PC-9 (cell line): ENCODE measurements around the gene CCT5. TPM values are rescaled to one million over a fixed set of nuclear protein-coding genes. Genes with fewer than 3 reads are reported as not detected.

Source experiments
- BruUV-seq: library from RNA; stranded (reverse); fragments of 400-500 nt; replicated peaks from 2 replicates; lab custom pipeline; 2021; lab: Mats Ljungman, UMichigan
- CTCF ChIA-PET: fragments of 300-600 bp; sonication (Branson Sonifier 250); formaldehyde crosslinking; loops from one replicate; lab custom pipeline; 2022; ENCODE audit warnings: antibody characterized with exemption; lab: Charles Lee
- POLR2A ChIA-PET: fragments of 300-600 bp; sonication (Branson Sonifier 250); formaldehyde crosslinking; loops from one replicate; lab custom pipeline; 2022; ENCODE audit warnings: antibody characterized with exemption; ENCODE audit not compliant: unreplicated experiment; lab: Charles Lee
- DNase-seq, 2 experiments: peaks; one replicate each; pipeline versions ENCODE4 v3.0.0 to v3.0.0-alpha.2; 2015 to 2022; ENCODE audit warnings: mixed read lengths in 1 of 2
- H2AFZ ChIP-seq: fragments of 200-600 bp; sonication (generic); 2 replicates; pipeline ENCODE4 v1.8.1; 2017; ENCODE audit warnings: antibody characterized with exemption
- H3F3A ChIP-seq: fragments of 200-600 bp; sonication (generic); 2 replicates; pipeline ENCODE4 v1.8.1; 2017; ENCODE audit warnings: antibody characterized with exemption, mild to moderate bottlenecking, low read depth; ENCODE audit not compliant: insufficient read depth
- H3K27ac ChIP-seq: fragments of 200-600 bp; sonication (generic); 2 replicates; pipeline ENCODE4 v1.6.1; 2016; ENCODE audit warnings: mixed run types
- H3K27me3 ChIP-seq: fragments of 200-600 bp; sonication (generic); 2 replicates; pipeline ENCODE4 v1.6.1; 2016; ENCODE audit warnings: low read depth, mixed run types; ENCODE audit not compliant: insufficient read depth
- H3K36me3 ChIP-seq: fragments of 200-600 bp; sonication (generic); 2 replicates; pipeline ENCODE4 v1.6.1; 2016; ENCODE audit warnings: low read depth, mixed run types
- H3K4me1 ChIP-seq: fragments of 200-600 bp; sonication (generic); replicated peaks from 2 replicates; pipeline ENCODE4 v1.6.1; 2016; ENCODE audit warnings: mixed run types; ENCODE audit not compliant: insufficient read depth
- H3K4me2 ChIP-seq: fragments of 200-600 bp; sonication (generic); 2 replicates; pipeline ENCODE4 v1.6.1; 2017; ENCODE audit warnings: mixed run types
- H3K4me3 ChIP-seq: fragments of 200-600 bp; sonication (generic); 2 replicates; pipeline ENCODE4 v1.6.1; 2016; ENCODE audit warnings: mixed run types
- H3K79me2 ChIP-seq: fragments of 200-600 bp; sonication (generic); 2 replicates; pipeline ENCODE4 v1.6.1; 2017; ENCODE audit warnings: low read depth, mixed run types
- H3K9me2 ChIP-seq: fragments of 200-600 bp; sonication (generic); 2 replicates; pipeline ENCODE4 v1.8.1; 2017; ENCODE audit warnings: mild to moderate bottlenecking; ENCODE audit not compliant: insufficient read depth
- H3K9me3 ChIP-seq: fragments of 200-600 bp; sonication (generic); 2 replicates; pipeline ENCODE4 v1.8.1; 2016; ENCODE audit warnings: low read depth; ENCODE audit not compliant: insufficient read depth
- H4K20me1 ChIP-seq: fragments of 200-600 bp; sonication (generic); 2 replicates; pipeline ENCODE4 v1.8.1; 2017; ENCODE audit not compliant: insufficient read depth
- CTCF ChIP-seq: fragments of 200-600 bp; sonication (generic); conservative IDR thresholded peaks from 2 replicates; pipeline ENCODE4 v1.6.1; 2017; ENCODE audit warnings: mixed run types, antibody characterized with exemption, mild to moderate bottlenecking, moderate library complexity
- EZH2 ChIP-seq: fragments of 200-600 bp; sonication (generic); IDR thresholded peaks from 2 replicates; pipeline ENCODE4 v1.8.0; 2017; ENCODE audit warnings: antibody characterized with exemption, low read depth
- intact Hi-C: fragments of 100-400 bp; cut with micrococcal nuclease; formaldehyde crosslinking; loops from one replicate; pipeline ENCODE4 v1.10.0; 2022; ENCODE audit not compliant: unreplicated experiment
- total RNA-seq: library from RNA; stranded (reverse); gene quantifications from 2 replicates; pipeline ENCODE4 v1.2.3, GENCODE V29; 2021

The CCT5 gene
- total RNA-seq, 1 experiment from 2014 or later, result 831 TPM

- no peak overlapping the region; the same call in 1 of the 2 replicates for H2AFZ ChIP-seq
- peaks cover 8% of the 10 kb centered on the region for H3K36me3 ChIP-seq
- H3F3A ChIP-seq, result peaks cover 39% of the 10 kb centered on the region
- H3K9me2 ChIP-seq, result no peaks in the 10 kb centered on the region
- CTCF ChIA-PET, result interaction anchor here (0.8 kb wide), 1 partner anchor 64 kb away, joined by 3 read pairs; the partner anchor contains the start of gene MARCHF6
- H3K27me3 ChIP-seq, result no peaks in the 10 kb centered on the region
- TF ChIP-seq EZH2, result no peak
- no peak; the same call in 1 of the 2 replicates for TF ChIP-seq CTCF
- TSS peak; percentile 78 for BruUV-seq
- peak; percentile 47 to 57 for DNase-seq
- H3K79me2 ChIP-seq, result no peaks in the 10 kb centered on the region
- intact Hi-C loops, result loop anchor here (2.0 kb wide), 1 partner anchor 43 kb away; no protein-coding TSS in a partner anchor
- H3K4me1 ChIP-seq, result peaks cover 26% of the 10 kb centered on the region
- no peaks in the 10 kb centered on the region for H4K20me1 ChIP-seq
- POLR2A ChIA-PET, result interaction anchor here (0.5 to 1.3 kb wide), 4 partner anchors 12 to 178 kb away, joined by 3 to 9 read pairs (median 6); partner anchors contain the start of gene MARCHF6
- H3K4me3 ChIP-seq, result 0 out of 2 replicates have a peak overlapping the region, but pooled peaks have one; percentile 12
- no peaks in the 10 kb centered on the region for H3K9me3 ChIP-seq
- H3K4me2 ChIP-seq, result peak overlapping the region; percentile 65
- peak overlapping the region; percentile 96 for H3K27ac ChIP-seq
Observed at GRCh38 chr5:10289353-10289752, 39.3 kb downstream of the CCT5 start.

GRCh38 chr5:10289991-10290390, 39.9 kb downstream of the CCT5 start:
- DNase-seq, result no peak
- H3K27ac ChIP-seq, result peak overlapping the region; percentile 96
- ChIA-PET CTCF (no interaction called here), POLR2A (interaction anchor here (0.5 to 1.3 kb wide), 2 partner anchors 63 to 177 kb away, joined by 3 to 9 read pairs; partner anchors contain the start of gene MARCHF6)
- no TSS peak for BruUV-seq
- peaks cover 4% of the 10 kb centered on the region; the same call in 1 of the 2 replicates for H3K36me3 ChIP-seq
- H3K9me2 ChIP-seq, result no peaks in the 10 kb centered on the region
- TF ChIP-seq CTCF (no peak), EZH2 (no peak)
- H3K27me3 ChIP-seq, result no peaks in the 10 kb centered on the region
- H4K20me1 ChIP-seq, result no peaks in the 10 kb centered on the region
- H2AFZ ChIP-seq, result no peak overlapping the region
- no peak overlapping the region for H3K4me3 ChIP-seq
- H3K4me1 ChIP-seq, result peaks cover 26% of the 10 kb centered on the region
- no peak overlapping the region for H3K4me2 ChIP-seq
- no peaks in the 10 kb centered on the region for H3K79me2 ChIP-seq
- H3F3A ChIP-seq, result peaks cover 34% of the 10 kb centered on the region
- H3K9me3 ChIP-seq, result no peaks in the 10 kb centered on the region
- intact Hi-C loops, result loop anchor here (2.0 kb wide), 1 partner anchor 43 kb away; no protein-coding TSS in a partner anchor

- intact Hi-C loops, result no loop called here
- no peak for TF ChIP-seq CTCF
- no peak for TF ChIP-seq EZH2
- CTCF ChIA-PET, result interaction anchor here (0.6 kb wide), 1 partner anchor 14 kb away, joined by 5 read pairs; no protein-coding TSS in a partner anchor
- peaks cover 26% of the 10 kb centered on the region for H3K4me1 ChIP-seq
- H3K79me2 ChIP-seq, result no peaks in the 10 kb centered on the region
- no TSS peak for BruUV-seq
- no peak overlapping the region for H3K4me3 ChIP-seq
- H2AFZ ChIP-seq, result no peak overlapping the region
- no peaks in the 10 kb centered on the region for H3K9me3 ChIP-seq
- POLR2A ChIA-PET, result interaction anchor here (0.5 to 1.3 kb wide), 2 partner anchors 63 to 195 kb away, joined by 3 to 9 read pairs; partner anchors contain the start of gene MARCHF6
- no peak for DNase-seq
- H3K4me2 ChIP-seq, result no peak overlapping the region
- no peaks in the 10 kb centered on the region for H3K27me3 ChIP-seq
- H3K9me2 ChIP-seq, result no peaks in the 10 kb centered on the region
- H3K27ac ChIP-seq, result peak overlapping the region; percentile 96
- H4K20me1 ChIP-seq, result no peaks in the 10 kb centered on the region
- peaks cover 4% of the 10 kb centered on the region; the same call in 1 of the 2 replicates for H3K36me3 ChIP-seq
- peaks cover 30% of the 10 kb centered on the region for H3F3A ChIP-seq
Observed at GRCh38 chr5:10290438-10290837, 40.4 kb downstream of the CCT5 start.
